HepG2 (cell line): ENCODE results near the gene CEBPB. TPM values are rescaled to one million over a fixed set of nuclear protein-coding genes. Genes with fewer than 3 reads are reported as not detected.

Experiments used
- ATAD3A ChIP-seq: sonication (generic); formaldehyde crosslinking; IDR thresholded peaks from 2 replicates; pipeline ENCODE4 v1.4.0; 2020; ENCODE audit warnings: missing genetic modification reagents
- ATF3 ChIP-seq: sonication (generic); formaldehyde crosslinking; IDR thresholded peaks from 2 replicates; pipeline ENCODE4 v1.4.0; 2020; ENCODE audit warnings: missing genetic modification reagents
- CCDC6 ChIP-seq: sonication (generic); formaldehyde crosslinking; IDR thresholded peaks from 2 replicates; pipeline ENCODE4 v1.8.1; 2022; ENCODE audit warnings: mild to moderate bottlenecking, missing genetic modification reagents, moderate library complexity
- HNF4A ChIP-seq: sonication (generic); formaldehyde crosslinking; IDR thresholded peaks from 2 replicates; pipeline ENCODE4 v1.4.0; 2020; ENCODE audit warnings: missing genetic modification reagents
- HNF4G ChIP-seq, 2 experiments: sonication (generic) in 1 of 2; formaldehyde crosslinking in 1 of 2; IDR thresholded peaks; 2 replicates each; pipeline versions ENCODE4 v1.4.0 to v1.6.1; 2011 to 2020; ENCODE audit warnings: borderline replicate concordance in 2 of 2, low read depth in 2 of 2, mild to moderate bottlenecking in 2 of 2, low read length in 1 of 2, missing genetic modification reagents in 1 of 2, moderate library complexity in 1 of 2
- KAT2B ChIP-seq: fragments of 150-350 bp; IDR thresholded peaks from 2 replicates; pipeline ENCODE4 v1.6.1; 2014; ENCODE audit warnings: low read depth, low read length, borderline replicate concordance
- KDM4B ChIP-seq: sonication (generic); formaldehyde crosslinking; IDR thresholded peaks from 2 replicates; pipeline ENCODE4 v1.4.0; 2020; ENCODE audit warnings: missing genetic modification reagents
- KLF9 ChIP-seq: IDR thresholded peaks from 2 replicates; pipeline ENCODE4 v1.6.1; 2016; ENCODE audit warnings: low read depth
- KMT2B ChIP-seq: IDR thresholded peaks from 2 replicates; pipeline ENCODE4 v1.6.1; 2016; ENCODE audit warnings: missing genetic modification reagents, missing compliant biosample characterization
- NFE2L1 ChIP-seq: sonication (generic); formaldehyde crosslinking; IDR thresholded peaks from 2 replicates; pipeline ENCODE4 v1.4.0; 2020; ENCODE audit warnings: missing genetic modification reagents, mild to moderate bottlenecking, borderline replicate concordance
- NR3C1 ChIP-seq: sonication (generic); formaldehyde crosslinking; IDR thresholded peaks from 2 replicates; pipeline ENCODE4 v1.4.0; 2020; ENCODE audit warnings: missing genetic modification reagents
- SP5 ChIP-seq: IDR thresholded peaks from 2 replicates; pipeline ENCODE4 v1.6.1; 2016; ENCODE audit warnings: low read depth, borderline replicate concordance
- SUZ12 ChIP-seq: fragments of 150-350 bp; IDR thresholded peaks from 2 replicates; pipeline ENCODE4 v1.6.1; 2014; ENCODE audit warnings: low read depth, low read length
- TBP ChIP-seq: sonication (generic); formaldehyde crosslinking; IDR thresholded peaks from 2 replicates; pipeline ENCODE4 v1.5.0; 2020; ENCODE audit warnings: missing genetic modification reagents
- TGIF2 ChIP-seq: IDR thresholded peaks from 2 replicates; pipeline ENCODE4 v1.6.1; 2016; ENCODE audit warnings: control low read depth, missing compliant biosample characterization
- ZBTB39 ChIP-seq: sonication (generic); formaldehyde crosslinking; IDR thresholded peaks from 2 replicates; pipeline ENCODE4 v1.5.0; 2020; ENCODE audit warnings: missing genetic modification reagents
- ZNF17 ChIP-seq: sonication (generic); formaldehyde crosslinking; IDR thresholded peaks from 2 replicates; pipeline ENCODE4 v1.5.0; 2020; ENCODE audit warnings: mild to moderate bottlenecking, missing genetic modification reagents
- ZNF576 ChIP-seq: sonication (generic); formaldehyde crosslinking; IDR thresholded peaks from 2 replicates; pipeline ENCODE4 v1.4.0; 2020; ENCODE audit warnings: mild to moderate bottlenecking, missing genetic modification reagents
- ZNF598 ChIP-seq: sonication (generic); formaldehyde crosslinking; IDR thresholded peaks from 2 replicates; pipeline ENCODE4 v1.5.1; 2020; ENCODE audit warnings: mild to moderate bottlenecking, missing genetic modification reagents, borderline replicate concordance
- ZNF614 ChIP-seq: IDR thresholded peaks from 2 replicates; pipeline ENCODE4 v1.6.1; 2018; ENCODE audit warnings: missing biosample characterization, missing genetic modification reagents, inconsistent platforms, borderline replicate concordance
- ZNF652 ChIP-seq: IDR thresholded peaks from 2 replicates; pipeline ENCODE4 v1.6.1; 2016; ENCODE audit warnings: low read depth, borderline replicate concordance
- ZNF672 ChIP-seq: sonication (generic); formaldehyde crosslinking; IDR thresholded peaks from 2 replicates; pipeline ENCODE4 v1.8.1; 2022; ENCODE audit warnings: missing genetic modification reagents
- ZNF768 ChIP-seq: sonication (generic); formaldehyde crosslinking; IDR thresholded peaks from 2 replicates; pipeline ENCODE4 v1.4.0; 2020; ENCODE audit warnings: missing genetic modification reagents
- ZSCAN12 ChIP-seq: sonication (generic); formaldehyde crosslinking; IDR thresholded peaks from 2 replicates; pipeline ENCODE4 v1.9.0; 2021; ENCODE audit warnings: mild to moderate bottlenecking, missing genetic modification reagents
- polyA plus RNA-seq, 8 experiments: library from polyadenylated mRNA; depleted of rRNA in 3 of 8; stranded (reverse) in 7 of 8; unstranded in 1 of 8; fragments of >200 nt; fragmentation: Illumina TruSeq in 4 of 8; extraction: Trizol in 4 of 8; gene quantifications; 2 replicates each; pipeline versions ENCODE4 v1.2.1 to v1.2.3, GENCODE V29; 2011 to 2016; ENCODE audit warnings: low read depth in 4 of 8, missing spikeins in 1 of 8, mixed read lengths in 1 of 8; ENCODE audit not compliant: insufficient read depth in 1 of 8
- total RNA-seq, 5 experiments: library from RNA; depleted of rRNA; stranded (reverse); fragments of >200 nt; fragmentation: Illumina TruSeq; extraction: Trizol; gene quantifications; 2 replicates each; pipeline ENCODE4 v1.2.3, GENCODE V29; 2016; ENCODE audit warnings: low read depth in 1 of 5
- TF ChIP-seq, protein P1 (sequence below): sonication (generic); formaldehyde crosslinking; IDR thresholded peaks from 2 replicates; pipeline ENCODE4 v1.5.1; 2020; ENCODE audit warnings: mild to moderate bottlenecking, missing genetic modification reagents

Gene CEBPB
- total and polyA plus RNA-seq, 2 of the 13 experiments (the other 11 are each of a cell fraction or from before 2014, with no cell fraction given): 18.5 to 28.2 TPM

GRCh38 chr20:50153500-50154377, 36.9 kb upstream of the CEBPB start, which contains the start of gene PEDS1 (continued):
- TF ChIP-seq SUZ12 (no peak), ZNF576 (0 out of 2 replicates have a peak, but pooled peaks have one; percentile 80), KDM4B (CRISPR knock-in tag) (peak; percentile 93; the same call in 1 of the 2 replicates), KAT2B (no peak), TGIF2 (CRISPR knock-in tag) (peak; percentile 86; the same call in 1 of the 2 replicates), ZNF672 (CRISPR knock-in tag) (no peak), ATAD3A (0 out of 2 replicates have a peak, but pooled peaks have one; percentile 16), NR3C1 (CRISPR knock-in tag) (peak; percentile 90; the same call in 1 of the 2 replicates), ZBTB39 (no peak), ATF3 (peak; percentile 32; the same call in 1 of the 2 replicates), ZNF614 (CRISPR knock-in tag) (peak; percentile 85), ZNF598 (peak; percentile 77; the same call in 1 of the 2 replicates), ZSCAN12 (CRISPR knock-in tag) (peak; percentile 90; the same call in 1 of the 2 replicates), KMT2B (CRISPR knock-in tag) (peak; percentile 70), HNF4G (IDR thresholded peaks at IDR 0.05; ENCODE audit: borderline replicate concordance, low read depth, low read length) (no peak), HNF4G (CRISPR knock-in tag; IDR thresholded peaks at IDR 0.05; ENCODE audit: borderline replicate concordance, low read depth) (peak; percentile 63; the same call in 1 of the 2 replicates), TBP (CRISPR knock-in tag) (no peak), ZNF17 (no peak), ZNF652 (CRISPR knock-in tag) (peak; percentile 43; the same call in 1 of the 2 replicates), SP5 (peak; percentile 14; the same call in 1 of the 2 replicates), CCDC6 (peak; percentile 95), KLF9 (CRISPR knock-in tag) (peak; percentile 88), HNF4A (no peak; the same call in 1 of the 2 replicates), NFE2L1 (CRISPR knock-in tag) (peak; percentile 96), ZNF768 (CRISPR knock-in tag) (peak; percentile 84)
- TF ChIP-seq, protein P1, sequence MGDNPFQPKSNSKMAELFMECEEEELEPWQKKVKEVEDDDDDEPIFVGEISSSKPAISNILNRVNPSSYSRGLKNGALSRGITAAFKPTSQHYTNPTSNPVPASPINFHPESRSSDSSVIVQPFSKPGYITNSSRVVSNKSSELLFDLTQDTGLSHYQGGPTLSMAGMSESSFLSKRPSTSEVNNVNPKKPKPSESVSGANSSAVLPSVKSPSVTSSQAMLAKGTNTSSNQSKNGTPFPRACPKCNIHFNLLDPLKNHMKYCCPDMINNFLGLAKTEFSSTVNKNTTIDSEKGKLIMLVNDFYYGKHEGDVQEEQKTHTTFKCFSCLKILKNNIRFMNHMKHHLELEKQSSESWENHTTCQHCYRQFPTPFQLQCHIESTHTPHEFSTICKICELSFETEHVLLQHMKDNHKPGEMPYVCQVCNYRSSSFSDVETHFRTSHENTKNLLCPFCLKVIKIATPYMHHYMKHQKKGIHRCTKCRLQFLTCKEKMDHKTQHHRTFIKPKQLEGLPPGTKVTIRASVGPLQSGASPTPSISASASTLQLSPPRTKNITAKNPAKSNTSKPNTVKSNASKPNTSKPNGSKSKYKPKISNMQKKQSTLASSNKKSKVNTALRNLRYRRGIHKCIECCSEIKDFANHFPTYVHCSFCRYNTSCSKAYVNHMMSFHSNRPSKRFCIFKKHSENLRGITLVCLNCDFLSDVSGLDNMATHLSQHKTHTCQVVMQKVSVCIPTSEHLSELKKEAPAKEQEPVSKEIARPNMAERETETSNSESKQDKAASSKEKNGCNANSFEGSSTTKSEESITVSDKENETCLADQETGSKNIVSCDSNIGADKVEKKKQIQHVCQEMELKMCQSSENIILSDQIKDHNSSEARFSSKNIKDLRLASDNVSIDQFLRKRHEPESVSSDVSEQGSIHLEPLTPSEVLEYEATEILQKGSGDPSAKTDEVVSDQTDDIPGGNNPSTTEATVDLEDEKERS: peak; percentile 79; the same call in 1 of the 2 replicates
